C4-2B (cell line): Measurements from ENCODE around the gene HECW1.

Experiments used
- CTCF ChIP-seq: fragments of 450-650 bp; conservative IDR thresholded peaks from 2 replicates; pipeline ENCODE4 v1.5.1; 2017; ENCODE audit warnings: mild to moderate bottlenecking
- ZFX ChIP-seq: fragments of 450-650 bp; IDR thresholded peaks from 2 replicates; pipeline ENCODE4 v1.6.1; 2017

GRCh38 chr7:43300121-43300520 is 187.7 kb downstream of the HECW1 start:
- TF ChIP-seq CTCF (no peak), ZFX (no peak)
